ENCODE results near the gene CAPZA2. TPM values are rescaled to one million over a fixed set of nuclear protein-coding genes. Genes with fewer than 3 reads are reported as not detected.

CAPZA2 gene
- total RNA-seq, 1 donor from 2014 or later, result 231 TPM

DNA sequence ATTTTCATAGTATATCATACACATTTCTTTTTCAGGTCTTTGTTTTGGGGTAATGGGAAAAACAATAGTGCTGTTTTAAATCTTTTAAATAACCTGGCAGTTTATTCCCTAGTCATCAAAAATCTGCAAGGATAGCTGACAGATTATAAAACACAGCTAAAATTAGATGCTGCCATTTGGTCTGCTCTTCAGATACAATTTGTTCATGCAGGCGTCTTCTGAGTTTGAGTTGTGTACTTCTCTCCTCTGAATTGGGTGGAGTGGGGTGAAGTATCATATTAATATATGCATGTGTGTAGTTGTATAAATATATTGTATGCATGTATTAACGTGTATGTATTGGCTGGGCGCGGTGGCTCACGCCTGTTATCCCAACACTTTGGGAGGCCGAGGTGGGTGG, 48.0 kb downstream of the CAPZA2 start:
- Mint-ChIP-seq H3K9me3 (ENCODE audit: low read depth) (no peaks in the 10 kb centered on the region), H3K27me3 (ENCODE audit: low read depth) (no peaks in the 10 kb centered on the region), H3K4me3 (ENCODE audit: unreplicated experiment) (no peak overlapping the region), H3K27ac (ENCODE audit: unreplicated experiment) (no peak overlapping the region), H3K4me1 (ENCODE audit: low read depth) (no peaks in the 10 kb centered on the region), H3K36me3 (ENCODE audit: low read depth) (peaks cover 34% of the 10 kb centered on the region)
- TF ChIP-seq CTCF (IDR thresholded peaks at IDR 0.05), result no peak
- no peak for DNase-seq (ENCODE audit: low spot score)

- no peak overlapping the region for H3K27ac Mint-ChIP-seq (ENCODE audit: unreplicated experiment)
- no peak for DNase-seq (ENCODE audit: low spot score)
- H3K4me1 Mint-ChIP-seq (ENCODE audit: low read depth), result no peaks in the 10 kb centered on the region
- no peak for TF ChIP-seq CTCF (IDR thresholded peaks at IDR 0.05)
- no peaks in the 10 kb centered on the region for H3K27me3 Mint-ChIP-seq (ENCODE audit: low read depth)
- no peaks in the 10 kb centered on the region for H3K9me3 Mint-ChIP-seq (ENCODE audit: low read depth)
- no peak overlapping the region for H3K4me3 Mint-ChIP-seq (ENCODE audit: unreplicated experiment)
- H3K36me3 Mint-ChIP-seq (ENCODE audit: low read depth), result peaks cover 35% of the 10 kb centered on the region
Observed at GRCh38 chr7:116911801-116912200, 49.4 kb downstream of the CAPZA2 start.

DNA sequence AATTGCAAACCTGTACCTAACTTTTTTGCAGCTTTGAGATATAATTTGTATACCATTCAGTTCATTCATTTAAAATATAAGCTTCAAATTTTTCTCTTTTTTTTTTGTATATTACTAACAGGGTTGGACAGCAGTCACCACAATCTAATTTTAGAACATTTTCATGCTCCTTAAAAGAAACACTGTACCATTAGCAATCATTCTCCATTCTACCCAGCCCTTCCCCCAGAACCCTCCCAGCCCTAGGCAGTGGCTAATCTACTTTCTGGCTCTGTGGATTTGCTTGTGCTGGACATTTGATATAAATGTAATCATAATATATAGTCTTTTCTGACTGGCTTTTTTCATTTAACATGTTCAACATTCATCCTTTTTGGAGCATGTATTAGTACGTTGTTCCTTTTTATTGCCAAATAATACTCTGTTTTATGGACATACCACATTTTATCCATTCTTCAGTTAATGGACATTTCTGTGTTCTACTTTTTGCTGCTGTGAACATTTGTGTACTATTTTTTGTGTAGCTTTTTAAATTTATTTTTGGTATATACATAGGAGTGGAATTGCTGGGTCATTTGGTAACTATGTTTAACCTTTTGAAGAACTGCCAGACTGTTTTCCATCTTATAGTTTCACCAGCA, 50.0 kb downstream of the CAPZA2 start:
- Mint-ChIP-seq H3K27me3 (ENCODE audit: low read depth) (no peaks in the 10 kb centered on the region), H3K4me3 (ENCODE audit: unreplicated experiment) (no peak overlapping the region), H3K9me3 (ENCODE audit: low read depth) (no peaks in the 10 kb centered on the region), H3K27ac (ENCODE audit: unreplicated experiment) (no peak overlapping the region), H3K4me1 (ENCODE audit: low read depth) (no peaks in the 10 kb centered on the region), H3K36me3 (ENCODE audit: low read depth) (peaks cover 35% of the 10 kb centered on the region)
- DNase-seq (ENCODE audit: low spot score), result no peak
- TF ChIP-seq CTCF (IDR thresholded peaks at IDR 0.05), result no peak

DNA sequence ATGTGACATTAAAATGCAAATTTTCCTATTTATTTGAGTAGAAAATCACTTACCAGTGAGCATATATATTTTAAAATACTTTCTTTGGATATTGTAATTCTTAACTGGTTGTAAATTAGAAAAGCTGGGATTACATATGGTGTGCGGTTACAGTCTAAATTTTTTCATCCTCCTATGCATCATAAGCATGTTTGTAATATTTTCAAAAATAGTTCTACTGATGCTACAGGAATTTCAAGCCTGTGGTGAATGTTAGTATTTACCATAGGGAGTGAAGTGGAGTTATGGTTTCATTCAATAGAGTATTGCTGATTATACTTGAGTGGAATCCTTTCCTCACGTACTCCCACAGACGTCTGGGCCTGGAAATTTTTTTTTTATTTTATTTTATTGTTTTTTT, 56.3 kb downstream of the CAPZA2 start:
- no peak overlapping the region for H3K27ac Mint-ChIP-seq (ENCODE audit: unreplicated experiment)
- no peak for TF ChIP-seq CTCF (IDR thresholded peaks at IDR 0.05)
- H3K9me3 Mint-ChIP-seq (ENCODE audit: low read depth), result no peaks in the 10 kb centered on the region
- peaks cover 12% of the 10 kb centered on the region for H3K4me1 Mint-ChIP-seq (ENCODE audit: low read depth)
- no peak overlapping the region for H3K4me3 Mint-ChIP-seq (ENCODE audit: unreplicated experiment)
- no peak for DNase-seq (ENCODE audit: low spot score)
- no peaks in the 10 kb centered on the region for H3K27me3 Mint-ChIP-seq (ENCODE audit: low read depth)
- peaks cover 25% of the 10 kb centered on the region for H3K36me3 Mint-ChIP-seq (ENCODE audit: low read depth)

DNA sequence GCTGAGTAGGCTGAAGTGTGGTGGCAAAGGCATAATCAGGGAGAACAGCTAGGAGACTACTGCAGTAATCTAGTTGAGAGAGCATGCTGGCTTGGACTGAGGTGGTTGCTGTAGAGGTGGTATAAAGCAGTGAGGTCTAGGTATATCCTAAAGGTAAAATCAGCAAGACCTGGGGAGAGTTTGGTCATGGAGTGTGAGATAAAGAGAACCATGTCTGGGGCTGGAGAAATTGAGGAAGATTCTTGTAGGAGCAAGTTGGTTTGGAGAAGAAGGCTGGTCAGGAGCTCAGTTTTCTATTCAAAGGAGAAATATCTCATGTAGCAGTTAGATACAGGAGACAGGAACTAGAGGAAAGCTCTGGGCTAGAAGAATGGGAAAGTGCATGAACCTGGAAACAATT, 58.0 kb downstream of the CAPZA2 start:
- Mint-ChIP-seq H3K9me3 (ENCODE audit: low read depth) (no peaks in the 10 kb centered on the region), H3K4me1 (ENCODE audit: low read depth) (peaks cover 16% of the 10 kb centered on the region), H3K36me3 (ENCODE audit: low read depth) (peaks cover 19% of the 10 kb centered on the region), H3K4me3 (ENCODE audit: unreplicated experiment) (no peak overlapping the region), H3K27ac (ENCODE audit: unreplicated experiment) (no peak overlapping the region), H3K27me3 (ENCODE audit: low read depth) (no peaks in the 10 kb centered on the region)
- no peak for TF ChIP-seq CTCF (IDR thresholded peaks at IDR 0.05)
- no peak for DNase-seq (ENCODE audit: low spot score)

Measured in chondrocyte (in vitro differentiated cells).